Medulla oblongata (tissue), 1 donor: Measurements from ENCODE around the gene IL16.
"Not testable (repeated sequence)": the region's sequence is repeated elsewhere in the genome, so short reads cannot be mapped to it uniquely, and the experiment has no call there.

Experiments
- DNase-seq: peaks from one replicate; pipeline ENCODE4 v3.0.0-alpha.2; 2015; ENCODE audit errors: extremely low spot score

IL16 gene

GRCh38 chr15:81196576-81197254, at the start of gene IL16:
TSS of gene IL16 (plus strand) at chr15:81196879. CDS start at chr15:81225400, 28,521 bp downstream.
- no peak for DNase-seq

GRCh38 chr15:81151389-81151788, 45.3 kb upstream of the IL16 start:
- no peak for DNase-seq

GRCh38 chr15:81152339-81152738, 44.3 kb upstream of the IL16 start:
- DNase-seq = no peak

GRCh38 chr15:81152799-81153198, 43.9 kb upstream of the IL16 start:
- no peak for DNase-seq

GRCh38 chr15:81155375-81156218, 41.1 kb upstream of the IL16 start:
- peak; percentile 70 for DNase-seq

GRCh38 chr15:81156324-81156723, 40.4 kb upstream of the IL16 start:
- DNase-seq = no peak

GRCh38 chr15:81157195-81157938, 39.3 kb upstream of the IL16 start:
- no peak for DNase-seq

GRCh38 chr15:81157939-81158223, 38.8 kb upstream of the IL16 start:
- DNase-seq = no peak

- DNase-seq = not testable (repeated sequence)
Measured at GRCh38 chr15:81158561-81158960, 38.1 kb upstream of the IL16 start.

GRCh38 chr15:81160312-81161159, 36.1 kb upstream of the IL16 start:
- peak; percentile 10 for DNase-seq

- no peak for DNase-seq
Measured at GRCh38 chr15:81161160-81161673, 35.5 kb upstream of the IL16 start.

- DNase-seq = no peak
Measured at GRCh38 chr15:81161851-81162250, 34.8 kb upstream of the IL16 start.

- no peak for DNase-seq
Measured at GRCh38 chr15:81163961-81164800, 32.5 kb upstream of the IL16 start.

GRCh38 chr15:81165535-81165934, 31.1 kb upstream of the IL16 start:
- no peak for DNase-seq

GRCh38 chr15:81166636-81167305, 29.9 kb upstream of the IL16 start:
- DNase-seq = no peak

- no peak for DNase-seq
Measured at GRCh38 chr15:81168131-81168526, 28.6 kb upstream of the IL16 start.

- no peak for DNase-seq
Measured at GRCh38 chr15:81168644-81169043, 28.0 kb upstream of the IL16 start.

- DNase-seq = no peak
Measured at GRCh38 chr15:81170511-81170910, 26.2 kb upstream of the IL16 start.

- DNase-seq = no peak
Measured at GRCh38 chr15:81171286-81171685, 25.4 kb upstream of the IL16 start.
